AG08395 (cell line): ENCODE measurements around the gene ARSA.
A peak's percentile ranks its signal among the peaks of the same experiment; 100 is the strongest.

Experiments used
- DNase-seq: peaks from one replicate; pipeline ENCODE4 v3.0.0; 2012; ENCODE audit warnings: mixed read lengths, low spot score

The ARSA gene

DNA sequence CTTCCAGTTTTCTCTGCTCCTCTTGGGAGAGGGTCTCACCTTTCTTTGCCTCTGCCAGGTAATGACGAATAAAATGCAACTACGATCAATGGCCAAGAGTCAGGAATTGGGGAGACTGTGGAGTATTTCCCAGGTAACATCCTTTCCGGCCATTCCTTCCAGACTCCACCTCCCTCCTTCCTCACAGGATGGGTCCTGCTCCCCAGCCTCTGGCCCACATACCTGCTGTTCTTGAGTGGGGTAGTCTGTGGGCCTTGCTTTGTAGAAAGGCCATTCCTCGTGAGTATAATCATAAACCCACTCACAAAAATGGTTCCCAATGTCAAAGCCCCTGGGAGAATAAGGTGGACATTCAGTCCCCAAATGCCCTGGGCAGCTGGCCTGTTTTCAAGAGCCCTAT lies 48.2 kb downstream of the ARSA start:
- no peak for DNase-seq

- no peak for DNase-seq
These were observed 49.1 kb downstream of the ARSA start for GRCh38 chr22:50578776-50579310.

DNA sequence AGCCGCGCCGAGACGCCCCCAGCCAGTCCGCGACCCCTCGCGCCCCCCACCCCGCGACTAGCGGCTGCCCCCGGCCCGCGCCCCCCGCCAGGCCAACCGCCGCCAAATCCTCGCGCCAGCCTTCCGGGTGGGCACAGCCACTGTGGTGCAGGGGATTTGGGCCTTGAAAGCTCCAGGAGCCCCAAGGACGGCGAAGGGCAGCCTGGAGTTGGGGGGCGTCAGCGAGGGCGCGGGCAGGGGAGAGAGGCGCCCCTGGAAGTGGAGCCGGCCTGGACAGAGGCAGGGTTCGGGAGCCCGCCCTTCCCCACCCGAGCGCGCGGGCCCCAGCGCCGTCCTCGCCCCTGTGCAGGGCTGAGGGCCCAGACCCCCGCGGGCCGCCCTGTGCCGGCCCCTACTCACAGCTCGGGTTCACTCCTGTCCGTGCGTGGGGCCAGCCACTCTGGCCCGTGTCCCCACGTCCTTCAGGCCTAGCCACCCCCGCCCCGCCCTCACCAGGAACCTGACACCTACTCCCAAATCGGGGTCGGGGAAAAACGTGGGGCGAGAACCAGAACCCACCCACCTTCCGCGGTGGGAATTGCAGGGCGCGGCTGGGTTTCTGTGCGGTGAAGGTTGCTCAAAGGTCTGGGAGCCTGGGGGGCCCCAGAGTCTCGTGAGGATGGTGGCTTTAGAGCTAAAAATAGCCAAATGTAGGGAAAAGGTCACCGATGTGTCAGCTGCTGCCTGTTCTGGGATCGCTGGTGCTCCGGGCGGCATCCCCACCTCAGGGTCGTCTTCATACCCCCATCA lies 49.8 kb downstream of the ARSA start, which contains the start of gene CPT1B:
CPT1B (minus strand) TSS at position 441 of the 789 bp plus-strand sequence. CDS start 512 bp downstream, outside the sequence.
- DNase-seq, result peak; percentile 47

GRCh38 chr22:50577697-50577986 lies 50.3 kb downstream of the ARSA start:
- DNase-seq, result no peak

- DNase-seq, result no peak
These were observed 50.9 kb downstream of the ARSA start for GRCh38 chr22:50576806-50577696.

- DNase-seq, result peak; percentile 37
These were observed 51.9 kb downstream of the ARSA start for GRCh38 chr22:50576070-50576469.

DNA sequence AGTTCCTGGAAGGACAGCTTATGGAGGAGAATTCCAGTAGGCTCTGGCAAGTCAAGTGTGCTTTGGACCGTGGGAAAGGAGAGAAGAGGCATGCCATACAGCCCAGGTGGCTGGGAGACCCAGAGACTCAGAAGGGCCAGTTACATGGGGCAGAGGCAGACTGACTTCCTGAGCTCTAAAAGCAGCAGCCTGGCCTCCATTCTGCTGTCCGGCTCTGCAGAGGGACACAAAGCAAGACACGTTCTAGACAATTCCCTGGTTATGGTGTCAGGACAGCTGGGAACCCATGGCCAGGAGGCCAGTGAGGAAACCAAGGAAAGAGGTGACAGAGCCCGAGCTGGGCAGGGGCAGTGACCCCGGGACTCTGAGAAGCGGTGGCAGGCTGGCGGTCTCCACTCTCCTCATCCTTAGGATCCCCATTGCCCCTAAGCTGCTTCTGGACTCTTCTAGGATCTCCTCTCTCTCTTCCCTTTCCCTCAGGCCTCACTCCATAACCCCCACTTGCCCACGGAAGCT lies 52.5 kb downstream of the ARSA start:
- DNase-seq, result no peak
